Measurements from ENCODE around the gene MAP3K4. TPM values are rescaled to one million over a fixed set of nuclear protein-coding genes. Genes with fewer than 3 reads are reported as not detected.
A peak's percentile ranks its signal among the peaks of the same experiment; 100 is the strongest.

Gene MAP3K4
- 30.9 TPM for total RNA-seq
- long read RNA-seq, partial matches to known transcripts, result 9 of 17 reads
- long read RNA-seq, other reads (novel, unspliced or antisense), result 7 of 17 reads

GRCh38 chr6:160991406-160992060, at the start of gene MAP3K4:
TSS of gene MAP3K4 (plus strand) at chr6:160991769. CDS start at chr6:160991932, 163 bp downstream.
- intact Hi-C loops (cut with DNase I), result loop anchor here (1.0 kb wide), 1 partner anchor 60 kb away; no protein-coding TSS in a partner anchor
- DNase-seq (ENCODE audit: low spot score), result peak; percentile 91

GRCh38 chr6:160943997-160944396, 47.6 kb upstream of the MAP3K4 start:
- DNase-seq (ENCODE audit: low spot score), result no peak
- intact Hi-C loops (cut with DNase I), result no loop called here

GRCh38 chr6:160945516-160946177, 45.9 kb upstream of the MAP3K4 start:
- DNase-seq (ENCODE audit: low spot score), result no peak
- intact Hi-C loops (cut with DNase I), result no loop called here

- no peak for DNase-seq (ENCODE audit: low spot score)
- intact Hi-C loops (cut with DNase I), result no loop called here
These were observed 42.0 kb upstream of the MAP3K4 start for GRCh38 chr6:160949531-160949930.

GRCh38 chr6:160950507-160950906, 41.1 kb upstream of the MAP3K4 start:
- DNase-seq (ENCODE audit: low spot score), result no peak
- intact Hi-C loops (cut with DNase I), result no loop called here

- no peak for DNase-seq (ENCODE audit: low spot score)
- intact Hi-C loops (cut with DNase I), result no loop called here
These were observed 40.2 kb upstream of the MAP3K4 start for GRCh38 chr6:160951187-160952030.

- no peak for DNase-seq (ENCODE audit: low spot score)
- intact Hi-C loops (cut with DNase I), result no loop called here
These were observed 38.8 kb upstream of the MAP3K4 start for GRCh38 chr6:160952633-160953281.

- intact Hi-C loops (cut with DNase I), result no loop called here
- no peak for DNase-seq (ENCODE audit: low spot score)
These were observed 35.9 kb upstream of the MAP3K4 start for GRCh38 chr6:160955508-160956295.

- no peak for DNase-seq (ENCODE audit: low spot score)
- intact Hi-C loops (cut with DNase I), result no loop called here
These were observed 35.1 kb upstream of the MAP3K4 start for GRCh38 chr6:160956300-160957035.

GRCh38 chr6:160959726-160960435, 31.7 kb upstream of the MAP3K4 start:
- intact Hi-C loops (cut with DNase I), result no loop called here
- DNase-seq (ENCODE audit: low spot score), result no peak

- intact Hi-C loops (cut with DNase I), result no loop called here
- no peak for DNase-seq (ENCODE audit: low spot score)
These were observed 30.7 kb upstream of the MAP3K4 start for GRCh38 chr6:160960839-160961238.

GRCh38 chr6:160962835-160963623, 28.5 kb upstream of the MAP3K4 start:
- DNase-seq (ENCODE audit: low spot score), result no peak
- intact Hi-C loops (cut with DNase I), result no loop called here

GRCh38 chr6:160963651-160964050, 27.9 kb upstream of the MAP3K4 start:
- no peak for DNase-seq (ENCODE audit: low spot score)
- intact Hi-C loops (cut with DNase I), result no loop called here

GRCh38 chr6:160965893-160966292, 25.7 kb upstream of the MAP3K4 start:
- intact Hi-C loops (cut with DNase I), result no loop called here
- no peak for DNase-seq (ENCODE audit: low spot score)

- intact Hi-C loops (cut with DNase I), result no loop called here
- DNase-seq (ENCODE audit: low spot score), result no peak
These were observed 24.9 kb upstream of the MAP3K4 start for GRCh38 chr6:160966493-160967229.

- intact Hi-C loops (cut with DNase I), result no loop called here
- no peak for DNase-seq (ENCODE audit: low spot score)
These were observed 24.2 kb upstream of the MAP3K4 start for GRCh38 chr6:160967351-160967750.
